ENCODE data around the gene LARGE2.

Gene LARGE2

GRCh38 chr11:45918331-45918941, 4.0 kb upstream of the LARGE2 start:
- no peak for TF ChIP-seq FOXP2 (optimal IDR thresholded peaks at IDR 0.05; ENCODE audit: borderline replicate concordance, extremely low read depth, extremely low read length, insufficient read depth)
- TF ChIP-seq SIN3A (IDR thresholded peaks at IDR 0.05; ENCODE audit: borderline replicate concordance, insufficient read depth, low read length), result no peak
- TF ChIP-seq POLR2AphosphoS5 (IDR thresholded peaks at IDR 0.05; ENCODE audit: low read depth, low read length), result peak; percentile 51; the same call in 1 of the 2 replicates
- 0 out of 4 replicates have a peak, but pooled peaks of 1 of the 2 experiments have one; percentile 27 for TF ChIP-seq REST (IDR thresholded peaks at IDR 0.05; ENCODE audit: insufficient read depth in 1 of 2, low read depth in 2 of 2, low read length in 2 of 2)
- no peak for TF ChIP-seq TAF1 (IDR thresholded peaks at IDR 0.05; ENCODE audit: borderline replicate concordance, insufficient read depth, low read length)

- TF ChIP-seq REST (IDR thresholded peaks at IDR 0.05; ENCODE audit: insufficient read depth in 1 of 2, low read depth in 2 of 2, low read length in 2 of 2) (no peak), SIN3A (IDR thresholded peaks at IDR 0.05; ENCODE audit: borderline replicate concordance, insufficient read depth, low read length) (no peak), POLR2AphosphoS5 (IDR thresholded peaks at IDR 0.05; ENCODE audit: low read depth, low read length) (no peak), TAF1 (IDR thresholded peaks at IDR 0.05; ENCODE audit: borderline replicate concordance, insufficient read depth, low read length) (no peak), FOXP2 (optimal IDR thresholded peaks at IDR 0.05; ENCODE audit: borderline replicate concordance, extremely low read depth, extremely low read length, insufficient read depth) (no peak)
Measured at GRCh38 chr11:45918962-45919675, 3.3 kb upstream of the LARGE2 start.

- TF ChIP-seq REST (IDR thresholded peaks at IDR 0.05; ENCODE audit: insufficient read depth in 1 of 2, low read depth in 2 of 2, low read length in 2 of 2) (no peak), SIN3A (IDR thresholded peaks at IDR 0.05; ENCODE audit: borderline replicate concordance, insufficient read depth, low read length) (no peak), TAF1 (IDR thresholded peaks at IDR 0.05; ENCODE audit: borderline replicate concordance, insufficient read depth, low read length) (no peak), POLR2AphosphoS5 (IDR thresholded peaks at IDR 0.05; ENCODE audit: low read depth, low read length) (no peak), FOXP2 (optimal IDR thresholded peaks at IDR 0.05; ENCODE audit: borderline replicate concordance, extremely low read depth, extremely low read length, insufficient read depth) (no peak)
Measured at GRCh38 chr11:45919806-45920530, 2.5 kb upstream of the LARGE2 start.

GRCh38 chr11:45920531-45921477, 1.7 kb upstream of the LARGE2 start:
- no peak for TF ChIP-seq POLR2AphosphoS5 (IDR thresholded peaks at IDR 0.05; ENCODE audit: low read depth, low read length)
- TF ChIP-seq TAF1 (IDR thresholded peaks at IDR 0.05; ENCODE audit: borderline replicate concordance, insufficient read depth, low read length), result no peak
- no peak for TF ChIP-seq REST (IDR thresholded peaks at IDR 0.05; ENCODE audit: insufficient read depth in 1 of 2, low read depth in 2 of 2, low read length in 2 of 2)
- TF ChIP-seq FOXP2 (optimal IDR thresholded peaks at IDR 0.05; ENCODE audit: borderline replicate concordance, extremely low read depth, extremely low read length, insufficient read depth), result no peak
- TF ChIP-seq SIN3A (IDR thresholded peaks at IDR 0.05; ENCODE audit: borderline replicate concordance, insufficient read depth, low read length), result no peak

Data from PFSK-1 (cell line).